Panc1 (cell line): ENCODE data around the gene AADAT. TPM values are rescaled to one million over a fixed set of nuclear protein-coding genes. Genes with fewer than 3 reads are reported as not detected.
"Not testable (repeated sequence)": the region's sequence is repeated elsewhere in the genome, so short reads cannot be mapped to it uniquely, and the experiment has no call there.

Source experiments
- ATAC-seq: fragments of 200-7000 bp; cut with Tn5 transposase; 2 replicates; pipeline ENCODE4 v1.9.1; 2020; ENCODE audit warnings: mild to moderate bottlenecking, moderate library complexity
- BruUV-seq: library from RNA; stranded (reverse); fragments of 400-500 nt; replicated peaks from 2 replicates; lab custom pipeline; 2021; lab: Mats Ljungman, UMichigan
- CTCF ChIA-PET: fragments of 300-600 bp; sonication (Branson Sonifier 250); formaldehyde crosslinking; loops from one replicate; lab custom pipeline; 2022; ENCODE audit warnings: antibody characterized with exemption; lab: Charles Lee
- POLR2A ChIA-PET: fragments of 300-600 bp; sonication (Branson Sonifier 250); formaldehyde crosslinking; loops from one replicate; lab custom pipeline; 2022; ENCODE audit warnings: antibody characterized with exemption; lab: Charles Lee
- DNase-seq: peaks from one replicate; pipeline ENCODE4 v3.0.0-alpha.2; 2010; ENCODE audit warnings: low read depth, low spot score
- H3K27ac ChIP-seq: 2 replicates; pipeline ENCODE4 v1.5.1; 2011; ENCODE audit warnings: mild to moderate bottlenecking, low read length, inconsistent platforms
- H3K27me3 ChIP-seq: fragments of 200-500 bp; sonication (Bioruptor generic); 2 replicates; pipeline ENCODE4 v1.6.0; 2014; ENCODE audit warnings: low read length, inconsistent platforms; ENCODE audit not compliant: control insufficient read depth, insufficient read depth
- H3K36me3 ChIP-seq: fragments of 200-500 bp; sonication (Bioruptor generic); 2 replicates; pipeline ENCODE4 v1.5.1; 2014; ENCODE audit warnings: inconsistent platforms, mild to moderate bottlenecking, low read length, moderate library complexity; ENCODE audit not compliant: control insufficient read depth, insufficient read depth
- H3K4me1 ChIP-seq: 2 replicates; pipeline ENCODE4 v1.5.1; 2011; ENCODE audit warnings: inconsistent platforms, mild to moderate bottlenecking, low read length, moderate library complexity; ENCODE audit not compliant: control insufficient read depth, insufficient read depth
- H3K4me3 ChIP-seq, 2 experiments: 2 replicates each; pipeline ENCODE4 v1.5.1; 2011 to 2012; ENCODE audit warnings: low read depth in 2 of 2, low read length in 2 of 2, mild to moderate bottlenecking in 2 of 2, inconsistent platforms in 1 of 2, moderate library complexity in 1 of 2
- H3K9me3 ChIP-seq: fragments of 200-500 bp; sonication (Bioruptor generic); 2 replicates; pipeline ENCODE4 v1.5.1; 2014; ENCODE audit warnings: low read depth, mild to moderate bottlenecking, inconsistent platforms, low read length, moderate library complexity; ENCODE audit not compliant: control insufficient read depth, insufficient read depth
- POLR2AphosphoS5 ChIP-seq: IDR thresholded peaks from 2 replicates; pipeline ENCODE4 v1.6.1; 2012; ENCODE audit warnings: mild to moderate bottlenecking, low read depth, low read length, moderate library complexity
- REST ChIP-seq, 2 experiments: IDR thresholded peaks; 2 replicates each; pipeline ENCODE4 v1.6.1; 2011 to 2012; ENCODE audit warnings: low read depth in 2 of 2, control low read depth in 1 of 2, low read length in 1 of 2, mild to moderate bottlenecking in 1 of 2, moderate library complexity in 1 of 2; ENCODE audit not compliant: insufficient read depth in 1 of 2
- SIN3A ChIP-seq: IDR thresholded peaks from 2 replicates; pipeline ENCODE4 v1.6.1; 2012; ENCODE audit warnings: low read depth, mild to moderate bottlenecking, low read length, moderate library complexity, borderline replicate concordance; ENCODE audit not compliant: insufficient read depth
- TCF7L2 ChIP-seq: IDR thresholded peaks from 2 replicates; pipeline ENCODE4 v1.6.1; 2011; ENCODE audit warnings: mild to moderate bottlenecking, low read depth, low read length, inconsistent platforms
- in situ Hi-C: cut with HindIII; loops from 2 replicates; pipeline ENCODE4 v1.10.0; 2016; ENCODE audit warnings: low sequenced_read_pairs, low pct_unique_long_range_greater_than_20kb
- intact Hi-C: fragments of 100-400 bp; cut with micrococcal nuclease; formaldehyde crosslinking; loops from one replicate; pipeline ENCODE4 v1.10.0; 2022; ENCODE audit not compliant: unreplicated experiment
- total RNA-seq: library from RNA; stranded (reverse); gene quantifications from one replicate; pipeline ENCODE4 v1.2.1, GENCODE V29; 2021; ENCODE audit not compliant: unreplicated experiment
- TF ChIP-seq, protein P1 (sequence below): fragments of 450-650 bp; IDR thresholded peaks from 2 replicates; pipeline ENCODE4 v1.5.1; 2017; ENCODE audit warnings: mild to moderate bottlenecking

The AADAT gene
- total RNA-seq, 1 experiment from 2014 or later: 2.8 TPM

- intact Hi-C loops (no loop called here), in situ Hi-C loops (no loop called here)
- no TSS peak for BruUV-seq
- Histone ChIP-seq H3K27me3 (no peaks in the 10 kb centered on the region; the same call in 1 of the 2 replicates), H3K27ac (no peak overlapping the region), H3K4me3 (no peak overlapping the region), H3K4me1 (no peaks in the 10 kb centered on the region), H3K36me3 (no peaks in the 10 kb centered on the region), H3K9me3 (no peaks in the 10 kb centered on the region)
- ChIA-PET CTCF (no interaction called here), POLR2A (no interaction called here)
- ATAC-seq (no peak), DNase-seq (no peak)
- TF ChIP-seq, protein P1, sequence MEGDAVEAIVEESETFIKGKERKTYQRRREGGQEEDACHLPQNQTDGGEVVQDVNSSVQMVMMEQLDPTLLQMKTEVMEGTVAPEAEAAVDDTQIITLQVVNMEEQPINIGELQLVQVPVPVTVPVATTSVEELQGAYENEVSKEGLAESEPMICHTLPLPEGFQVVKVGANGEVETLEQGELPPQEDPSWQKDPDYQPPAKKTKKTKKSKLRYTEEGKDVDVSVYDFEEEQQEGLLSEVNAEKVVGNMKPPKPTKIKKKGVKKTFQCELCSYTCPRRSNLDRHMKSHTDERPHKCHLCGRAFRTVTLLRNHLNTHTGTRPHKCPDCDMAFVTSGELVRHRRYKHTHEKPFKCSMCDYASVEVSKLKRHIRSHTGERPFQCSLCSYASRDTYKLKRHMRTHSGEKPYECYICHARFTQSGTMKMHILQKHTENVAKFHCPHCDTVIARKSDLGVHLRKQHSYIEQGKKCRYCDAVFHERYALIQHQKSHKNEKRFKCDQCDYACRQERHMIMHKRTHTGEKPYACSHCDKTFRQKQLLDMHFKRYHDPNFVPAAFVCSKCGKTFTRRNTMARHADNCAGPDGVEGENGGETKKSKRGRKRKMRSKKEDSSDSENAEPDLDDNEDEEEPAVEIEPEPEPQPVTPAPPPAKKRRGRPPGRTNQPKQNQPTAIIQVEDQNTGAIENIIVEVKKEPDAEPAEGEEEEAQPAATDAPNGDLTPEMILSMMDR: no peak
- no peak for TF ChIP-seq POLR2AphosphoS5
- no peak for TF ChIP-seq SIN3A
- no peak for TF ChIP-seq TCF7L2
These were observed 24.9 kb upstream of the AADAT start for GRCh38 chr4:170114636-170115035.

- H3K4me1 ChIP-seq, H3K36me3 ChIP-seq, in situ Hi-C loops, H3K4me3 ChIP-seq, DNase-seq, POLR2A ChIA-PET, intact Hi-C loops, CTCF ChIA-PET, H3K9me3 ChIP-seq, H3K27me3 ChIP-seq, H3K27ac ChIP-seq, ATAC-seq, BruUV-seq: not testable (repeated sequence)
These were observed 24.4 kb upstream of the AADAT start for GRCh38 chr4:170114183-170114582.

DNA sequence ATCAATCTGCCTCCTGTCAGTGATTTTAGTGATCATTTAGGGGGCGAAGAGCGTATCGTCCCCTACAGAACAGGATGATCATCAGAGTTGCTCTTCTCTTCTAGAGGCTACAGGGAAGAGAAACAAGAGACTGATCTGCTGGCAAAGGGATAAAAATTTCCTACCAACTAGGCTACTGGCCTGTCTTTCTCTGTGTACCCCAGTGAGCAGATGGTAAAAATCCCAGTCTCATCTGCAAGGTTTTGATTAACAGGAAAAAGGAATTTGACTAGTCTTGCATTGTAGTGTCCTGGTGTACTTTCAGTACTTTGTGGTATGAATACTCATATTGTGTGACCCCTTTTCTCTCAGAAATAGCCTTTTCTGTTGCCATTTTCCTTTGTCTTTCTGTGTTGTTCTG is 21.8 kb upstream of the AADAT start:
- ATAC-seq: no peak
- in situ Hi-C loops (no loop called here), intact Hi-C loops (no loop called here)
- no peaks in the 10 kb centered on the region for H3K4me1 ChIP-seq
- no peaks in the 10 kb centered on the region for H3K9me3 ChIP-seq
- no peak for DNase-seq
- ChIA-PET CTCF (no interaction called here), POLR2A (no interaction called here)
- H3K4me3 ChIP-seq: no peak overlapping the region
- H3K27me3 ChIP-seq: no peaks in the 10 kb centered on the region; the same call in 1 of the 2 replicates
- no peak for TF ChIP-seq REST (IDR thresholded peaks at IDR 0.05; ENCODE audit: insufficient read depth in 1 of 2, low read depth in 2 of 2, low read length in 1 of 2)
- no peak for TF ChIP-seq SIN3A
- TF ChIP-seq, protein P1: no peak
- no peak for TF ChIP-seq TCF7L2
- TF ChIP-seq POLR2AphosphoS5: no peak
- H3K27ac ChIP-seq: no peak overlapping the region
- no TSS peak for BruUV-seq
- no peaks in the 10 kb centered on the region for H3K36me3 ChIP-seq
